IMR-90 (cell line): ENCODE data around the gene ACSS1. TPM values are rescaled to one million over a fixed set of nuclear protein-coding genes. Genes with fewer than 3 reads are reported as not detected.

Source experiments
- ATAC-seq: fragments of 200-7000 bp; cut with Tn5 transposase; 2 replicates; pipeline ENCODE4 v1.9.1; 2020; ENCODE audit warnings: low read depth, mild to moderate bottlenecking, moderate library complexity
- BruUV-seq: library from RNA; stranded (reverse); fragments of 400-500 nt; replicated peaks from 2 replicates; lab custom pipeline; 2021; lab: Mats Ljungman, UMichigan
- CTCF ChIA-PET: fragments of 300-600 bp; formaldehyde crosslinking; extraction: SDS; loops from one replicate; lab custom pipeline; 2021; ENCODE audit warnings: antibody characterized with exemption; lab: Yijun Ruan, JAX
- POLR2A ChIA-PET: fragments of 300-600 bp; sonication (Branson Sonifier 250); formaldehyde crosslinking; loops from one replicate; lab custom pipeline; 2022; ENCODE audit warnings: antibody characterized with exemption; ENCODE audit not compliant: unreplicated experiment; lab: Charles Lee
- DNase-seq: peaks from one replicate; pipeline ENCODE4 v3.0.0; 2013
- H2AFZ ChIP-seq: replicated peaks from 2 replicates; pipeline ENCODE3; 2013; ENCODE audit warnings: low read length, mild to moderate bottlenecking; ENCODE audit not compliant: poor library complexity
- H2AK5ac ChIP-seq: 2 replicates; pipeline ENCODE4 v1.6.1; 2013; ENCODE audit warnings: low read depth, low read length, inconsistent platforms
- H2AK9ac ChIP-seq: replicated peaks from 2 replicates; pipeline ENCODE3; 2013; ENCODE audit warnings: mild to moderate bottlenecking, low read depth, low read length, moderate library complexity; ENCODE audit not compliant: poor library complexity
- H2BK120ac ChIP-seq: 2 replicates; pipeline ENCODE4 v1.6.1; 2013; ENCODE audit warnings: low read depth, low read length, inconsistent platforms
- H2BK15ac ChIP-seq: 3 replicates; pipeline ENCODE4 v1.6.1; 2013; ENCODE audit warnings: low read depth, low read length, inconsistent platforms
- H2BK20ac ChIP-seq: 2 replicates; pipeline ENCODE4 v1.6.1; 2013; ENCODE audit warnings: low read depth, mild to moderate bottlenecking, inconsistent platforms, low read length, moderate library complexity
- H2BK5ac ChIP-seq: 2 replicates; pipeline ENCODE4 v1.6.1; 2013; ENCODE audit warnings: mild to moderate bottlenecking, low read depth, low read length, inconsistent platforms; ENCODE audit not compliant: poor library complexity, severe bottlenecking
- H3K14ac ChIP-seq: replicated peaks from 2 replicates; pipeline ENCODE4 v1.6.1; 2013; ENCODE audit warnings: low read depth, low read length, inconsistent platforms
- H3K18ac ChIP-seq: 2 replicates; pipeline ENCODE4 v1.6.1; 2013; ENCODE audit warnings: low read depth, low read length, control low read depth
- H3K23ac ChIP-seq: 2 replicates; pipeline ENCODE4 v1.6.1; 2013; ENCODE audit warnings: low read depth, low read length, inconsistent platforms
- H3K27ac ChIP-seq: 2 replicates; pipeline ENCODE4 v1.5.1; 2013; ENCODE audit warnings: mild to moderate bottlenecking, control low read depth, low read length; ENCODE audit not compliant: insufficient read depth
- H3K27me3 ChIP-seq: 2 replicates; pipeline ENCODE4 v1.6.1; 2013; ENCODE audit warnings: low read length; ENCODE audit not compliant: control insufficient read depth, insufficient read depth
- H3K36me3 ChIP-seq: 2 replicates; pipeline ENCODE4 v1.6.1; 2013; ENCODE audit warnings: low read length, mixed read lengths; ENCODE audit not compliant: control insufficient read depth, insufficient read depth
- H3K4ac ChIP-seq: 2 replicates; pipeline ENCODE4 v1.6.1; 2013; ENCODE audit warnings: low read depth, low read length, inconsistent platforms
- H3K4me1 ChIP-seq: 2 replicates; pipeline ENCODE4 v1.6.1; 2013; ENCODE audit warnings: low read length, mixed read lengths; ENCODE audit not compliant: control insufficient read depth, insufficient read depth
- H3K4me2 ChIP-seq: 2 replicates; pipeline ENCODE4 v1.6.1; 2013; ENCODE audit warnings: low read depth, mild to moderate bottlenecking, control low read depth, low read length, moderate library complexity
- H3K4me3 ChIP-seq: 2 replicates; pipeline ENCODE4 v1.5.1; 2013; ENCODE audit warnings: low read depth, mild to moderate bottlenecking, control low read depth, low read length, moderate library complexity; ENCODE audit not compliant: insufficient read depth
- H3K56ac ChIP-seq: 2 replicates; pipeline ENCODE4 v1.6.1; 2013; ENCODE audit warnings: low read length, inconsistent platforms; ENCODE audit not compliant: insufficient read depth; ENCODE audit errors: extremely low read depth
- H3K79me1 ChIP-seq, 2 experiments: 2 replicates each; pipeline ENCODE4 v1.6.1; 2013; ENCODE audit warnings: low read length in 2 of 2, inconsistent platforms in 1 of 2, low read depth in 1 of 2
- H3K9ac ChIP-seq: 2 replicates; pipeline ENCODE4 v1.6.1; 2013; ENCODE audit warnings: low read depth, low read length, control low read depth
- H3K9me1 ChIP-seq: 2 replicates; pipeline ENCODE4 v1.6.1; 2013; ENCODE audit warnings: low read length, inconsistent platforms; ENCODE audit not compliant: insufficient read depth
- H3K9me3 ChIP-seq: 2 replicates; pipeline ENCODE4 v1.6.1; 2013; ENCODE audit warnings: low read length; ENCODE audit not compliant: control insufficient read depth, insufficient read depth
- H4K20me1 ChIP-seq: 2 replicates; pipeline ENCODE4 v1.6.1; 2013; ENCODE audit warnings: low read length, inconsistent platforms; ENCODE audit not compliant: insufficient read depth
- H4K5ac ChIP-seq: 2 replicates; pipeline ENCODE4 v1.6.1; 2013; ENCODE audit warnings: mild to moderate bottlenecking, low read depth, low read length, control low read depth
- H4K8ac ChIP-seq, 2 experiments: 2 replicates each; pipeline ENCODE4 v1.6.1; 2013; ENCODE audit warnings: low read depth in 2 of 2, low read length in 2 of 2, control low read depth in 1 of 2, inconsistent platforms in 1 of 2
- H4K91ac ChIP-seq: 2 replicates; pipeline ENCODE4 v1.6.1; 2013; ENCODE audit warnings: low read depth, low read length, inconsistent platforms; ENCODE audit not compliant: insufficient read depth
- CHD1 ChIP-seq: IDR thresholded peaks from 2 replicates; pipeline ENCODE4 v1.6.1; 2012; ENCODE audit warnings: low read depth, low read length, improper control_type of control experiment
- MAZ ChIP-seq: IDR thresholded peaks from 2 replicates; pipeline ENCODE4 v1.6.1; 2012; ENCODE audit warnings: low read depth, mild to moderate bottlenecking, low read length, improper control_type of control experiment, moderate library complexity, borderline replicate concordance
- MXI1 ChIP-seq: IDR thresholded peaks from 2 replicates; pipeline ENCODE4 v1.6.1; 2012; ENCODE audit warnings: low read depth, mild to moderate bottlenecking, low read length, moderate library complexity, borderline replicate concordance
- RCOR1 ChIP-seq: IDR thresholded peaks from 2 replicates; pipeline ENCODE4 v1.6.1; 2012; ENCODE audit warnings: mild to moderate bottlenecking, low read length, improper control_type of control experiment; ENCODE audit not compliant: insufficient replicate concordance
- RFX5 ChIP-seq: IDR thresholded peaks from 2 replicates; pipeline ENCODE4 v1.8.0; 2012; ENCODE audit warnings: low read depth, mild to moderate bottlenecking, low read length, moderate library complexity
- SMC3 ChIP-seq: fragments of 150-350 bp; IDR thresholded peaks from 2 replicates; pipeline ENCODE4 v1.6.1; 2016; ENCODE audit warnings: low read depth, mild to moderate bottlenecking, antibody characterized with exemption, low read length, moderate library complexity
- WGBS, 2 experiments: methylation state at CpG; one replicate each; pipeline versions ENCODE4 v1.1.5 to v1.1.7; 2013; ENCODE audit warnings: missing lambda C conversion rate in 2 of 2; ENCODE audit not compliant: insufficient read length in 1 of 2; ENCODE audit errors: extremely low coverage in 2 of 2; 5-methylcytosine and 5-hydroxymethylcytosine counted together
- dilution Hi-C: fragments of 300-500 bp; cut with HindIII; formaldehyde crosslinking; loops from one replicate; pipeline ENCODE4 v1.14.3; 2018; ENCODE audit warnings: low sequenced_read_pairs; ENCODE audit not compliant: unreplicated experiment
- in situ Hi-C: fragments of 300-500 bp; cut with MboI; formaldehyde crosslinking; loops from 3 replicates; pipeline ENCODE4 v1.14.3; 2019; ENCODE audit warnings: low sequenced_read_pairs, inconsistent platforms, mixed read lengths
- intact Hi-C: fragments of 100-400 bp; cut with micrococcal nuclease; formaldehyde crosslinking; loops from 2 replicates; pipeline ENCODE4 v1.10.0; 2022
- polyA plus RNA-seq, 3 experiments: library from polyadenylated mRNA; depleted of rRNA; stranded (reverse); fragments of >200 nt; gene quantifications; 2 replicates each; pipeline ENCODE4 v1.2.3, GENCODE V29; 2012; ENCODE audit warnings: low replicate concordance in 1 of 3
- total RNA-seq: library from RNA; depleted of rRNA; stranded (reverse); fragments of >200 nt; gene quantifications from 2 replicates; pipeline ENCODE4 v1.2.3, GENCODE V29; 2012

Gene ACSS1
- total and polyA plus RNA-seq, 2 of the 4 experiments (the other 2 are of a cell fraction): 0.72 to 1.2 TPM

- Histone ChIP-seq H3K27ac (no peak overlapping the region), H3K27me3 (peaks cover 6% of the 10 kb centered on the region), H3K18ac (no peak overlapping the region), H4K20me1 (no peaks in the 10 kb centered on the region), H3K14ac (no peak overlapping the region), H3K4me1 (no peaks in the 10 kb centered on the region), H3K23ac (no peak overlapping the region), H4K8ac (no peak overlapping the region), H3K4me3 (no peak overlapping the region), H3K4ac (no peak overlapping the region), H3K9me1 (no peaks in the 10 kb centered on the region), H3K4me2 (no peak overlapping the region), H3K79me1 (no peaks in the 10 kb centered on the region), H2AFZ (no peak overlapping the region), H3K36me3 (no peaks in the 10 kb centered on the region; the same call in 1 of the 2 replicates), H2AK5ac (no peak overlapping the region), H4K91ac (no peak overlapping the region), H2BK5ac (no peak overlapping the region), H2BK15ac (no peak overlapping the region), H2BK20ac (no peak overlapping the region), H2AK9ac (no peak overlapping the region), H3K56ac (no peak overlapping the region), H4K5ac (no peak overlapping the region), H2BK120ac (no peak overlapping the region), H3K9me3 (no peaks in the 10 kb centered on the region), H3K9ac (no peak overlapping the region)
- TF ChIP-seq RFX5 (no peak), MAZ (no peak), SMC3 (no peak), RCOR1 (no peak), CHD1 (no peak), MXI1 (no peak)
- CTCF ChIA-PET: no interaction called here
- DNase-seq (no peak), ATAC-seq (no peak)
- WGBS, 2 experiments: 80% methylated on average over 1 of the region's 11 CpGs; no CpG with 5 or more reads in 1 of the 2 experiments
- in situ Hi-C loops (loop anchor here (10.0 kb wide), 1 partner anchor 166 kb away; no protein-coding TSS in a partner anchor), intact Hi-C loops (no loop called here), dilution Hi-C loops (no loop called here)
- POLR2A ChIA-PET: no interaction called here
- no TSS peak for BruUV-seq
Measured at GRCh38 chr20:25008388-25009217, 49.3 kb downstream of the ACSS1 start.
